HG03432 (cell line): ENCODE results near the gene ACADL.
"Not testable (repeated sequence)": the region's sequence is repeated elsewhere in the genome, so short reads cannot be mapped to it uniquely, and the experiment has no call there.

ENCODE experiments used
- ATAC-seq: cut with Tn5 transposase; IDR thresholded peaks from one replicate; pipeline ENCODE4 v1.9.1; 2021; ENCODE audit warnings: mild to moderate bottlenecking, moderate library complexity; ENCODE audit not compliant: unreplicated experiment

The ACADL gene

GRCh38 chr2:210203147-210203546, 22.1 kb downstream of the ACADL start:
- no peak for ATAC-seq

DNA sequence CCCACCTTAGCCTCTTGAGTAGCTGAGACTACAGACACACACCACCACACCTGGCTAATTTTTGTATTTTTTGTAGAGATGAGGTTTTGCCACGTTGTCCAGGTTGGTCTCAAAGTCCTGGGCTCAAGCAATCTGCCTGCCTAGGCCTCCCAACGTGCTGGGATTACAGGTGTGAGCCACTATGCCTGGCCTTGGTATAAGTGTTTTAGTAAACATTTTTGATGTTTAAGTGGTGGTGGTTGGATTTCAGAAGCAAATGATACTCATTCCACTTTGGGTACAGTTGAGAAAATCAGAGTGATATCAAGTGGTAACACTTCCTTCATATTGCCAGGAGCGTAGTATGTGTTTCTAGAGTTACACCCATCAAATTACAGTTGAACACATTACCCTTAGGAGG, 25.4 kb downstream of the ACADL start:
- ATAC-seq = no peak

DNA sequence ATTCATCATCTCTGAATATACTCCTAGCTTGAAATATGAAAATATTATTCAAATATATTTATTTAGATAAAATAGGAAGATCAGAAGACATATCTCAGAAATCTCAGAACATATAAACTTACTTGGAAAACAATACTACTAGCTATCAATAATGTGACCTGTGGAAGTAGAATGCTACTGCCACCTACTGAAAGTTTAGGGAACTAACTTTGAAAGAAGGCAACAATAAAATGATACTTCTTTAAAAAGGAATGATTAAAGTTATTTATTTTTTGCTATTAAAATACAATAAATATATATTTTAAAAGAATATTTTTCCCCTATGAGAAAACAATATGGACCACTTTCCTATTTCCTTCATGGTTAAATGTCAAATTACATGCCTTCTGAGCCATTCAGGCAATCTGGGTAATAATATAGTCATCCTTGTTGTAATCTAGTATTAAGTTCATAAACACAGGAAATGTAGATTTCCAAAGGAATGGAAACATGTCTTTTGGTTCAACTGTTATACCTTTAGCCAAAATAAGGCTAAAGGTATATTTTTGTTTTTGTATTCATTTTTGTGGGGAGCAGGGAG, 26.0 kb downstream of the ACADL start:
- peak; percentile 63 for ATAC-seq

DNA sequence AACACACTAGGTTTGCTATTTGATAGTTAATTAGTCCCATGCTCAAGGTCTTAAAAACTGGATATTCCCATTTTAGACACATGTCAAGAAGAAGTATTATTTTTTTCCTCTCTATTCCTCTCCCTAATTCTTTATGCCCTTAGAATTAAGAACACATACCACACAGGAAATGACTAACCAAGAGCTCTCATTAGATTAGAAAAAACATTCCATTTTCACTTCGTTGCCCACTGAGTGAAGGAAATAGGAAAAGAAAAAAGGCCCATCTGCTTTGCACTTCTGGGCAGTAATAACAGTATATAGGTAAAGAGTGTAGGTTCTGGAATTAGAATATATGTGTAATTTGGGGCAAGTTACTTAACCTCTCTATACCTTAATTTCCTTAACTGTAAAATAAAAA, 26.9 kb downstream of the ACADL start:
- no peak for ATAC-seq

DNA sequence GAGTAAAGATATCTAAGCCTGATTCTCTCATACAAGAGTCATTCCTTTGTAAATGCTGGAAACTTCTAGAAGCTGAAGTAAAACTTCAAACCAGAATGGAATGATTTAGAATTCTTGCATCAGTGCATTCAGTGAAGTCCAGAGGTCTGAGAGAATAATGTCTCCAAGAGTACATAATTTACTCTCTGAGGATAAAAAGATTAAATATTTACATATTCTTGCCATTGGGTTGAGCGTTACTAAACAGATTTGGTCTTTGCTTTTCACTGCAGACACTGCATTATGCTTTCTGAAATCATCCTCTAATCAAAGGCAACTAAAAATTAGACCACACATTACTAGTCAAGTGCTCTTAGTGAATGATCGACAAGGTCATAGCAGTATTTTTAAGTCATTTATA, 27.5 kb downstream of the ACADL start:
- no peak for ATAC-seq

DNA sequence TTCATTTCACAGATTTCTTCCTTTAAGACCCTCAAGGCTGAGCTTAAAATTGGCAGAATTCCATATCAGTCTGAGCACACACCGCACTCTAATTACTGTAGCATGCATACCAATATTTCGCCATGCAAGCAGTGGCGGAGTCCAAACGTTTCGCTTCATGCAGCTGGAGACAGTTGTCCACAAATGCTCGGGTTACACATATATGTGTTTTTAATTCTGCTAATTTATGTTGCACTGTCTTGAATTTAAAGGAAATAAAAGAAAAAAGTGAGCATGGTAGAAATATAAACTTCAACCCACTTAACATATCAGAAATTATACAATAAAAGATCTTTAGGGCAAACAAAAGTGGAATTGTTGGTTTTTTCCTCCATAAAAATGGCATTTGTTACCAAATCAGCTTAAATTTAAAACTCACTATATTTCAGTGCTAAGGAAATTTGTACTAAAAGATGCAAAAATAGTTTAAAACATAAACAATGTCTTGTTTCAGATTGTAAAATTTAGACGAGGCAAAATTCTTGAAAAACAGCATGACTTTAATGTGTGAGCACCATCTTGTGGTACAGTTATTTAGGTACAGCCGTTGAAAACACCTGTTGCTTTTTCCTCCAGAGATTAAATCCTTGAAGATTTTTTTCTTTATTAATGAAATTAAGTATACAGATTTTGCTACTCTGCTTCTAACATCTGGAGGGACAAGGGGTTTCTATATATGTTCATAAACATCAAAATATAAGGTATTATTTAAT, 30.0 kb downstream of the ACADL start:
- ATAC-seq = peak; percentile 40

- ATAC-seq = peak; percentile 57
Observed at GRCh38 chr2:210190345-210190744, 34.9 kb downstream of the ACADL start.

DNA sequence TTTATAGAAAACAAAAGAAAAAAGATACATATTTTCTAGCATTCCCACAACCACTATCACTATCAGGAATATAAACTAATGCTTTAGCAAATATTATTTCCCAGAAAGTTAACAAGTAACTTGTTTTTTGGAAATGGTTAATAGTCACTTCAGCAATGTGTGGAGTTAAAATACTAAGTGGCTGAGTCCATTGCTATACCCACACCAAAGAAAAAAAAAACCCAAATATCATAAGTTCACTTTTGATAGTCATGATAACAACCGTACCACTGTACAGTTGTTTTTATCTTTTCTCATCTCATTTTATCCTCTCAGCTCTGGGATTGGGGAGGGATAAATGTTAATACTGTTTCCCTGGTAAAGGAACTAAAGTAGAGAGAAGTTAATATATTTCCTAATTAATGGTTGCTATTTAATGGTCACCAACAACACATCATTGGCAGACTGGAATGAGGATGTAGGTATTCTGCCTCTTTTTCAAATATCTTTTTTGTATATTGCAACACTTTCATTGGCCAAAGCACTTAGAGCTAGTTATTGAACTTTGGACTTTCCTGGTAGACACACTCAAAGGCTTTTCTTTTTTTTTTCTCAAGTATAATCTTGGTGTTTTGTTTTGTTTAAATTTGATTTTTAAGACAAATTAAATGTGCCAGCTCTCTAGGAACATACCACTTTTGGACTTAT, 35.7 kb downstream of the ACADL start:
- peak; percentile 51 for ATAC-seq

- ATAC-seq = no peak
Observed at GRCh38 chr2:210188755-210189154, 36.5 kb downstream of the ACADL start.

DNA sequence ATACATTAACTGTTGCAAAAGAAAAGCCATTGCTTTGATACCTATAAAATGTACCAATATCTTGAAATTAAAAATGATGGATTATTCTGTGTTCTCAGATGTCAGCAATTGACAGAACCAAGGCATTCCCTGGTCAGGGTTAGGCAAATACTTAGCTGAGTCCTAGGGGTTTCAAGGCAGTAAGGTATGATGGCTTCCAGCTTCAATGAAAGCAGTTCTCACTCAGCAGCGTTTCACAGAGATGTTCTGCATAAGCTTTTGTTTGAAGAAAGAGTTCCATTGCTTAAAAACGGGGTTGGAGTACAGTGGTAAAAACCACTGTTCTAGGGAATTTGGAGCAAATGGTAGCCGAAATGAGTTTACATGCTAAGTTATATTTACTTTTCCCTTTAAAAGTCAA, 37.1 kb downstream of the ACADL start:
- no peak for ATAC-seq

- not testable (repeated sequence) for ATAC-seq
Observed at GRCh38 chr2:210183936-210184335, 41.3 kb downstream of the ACADL start.

DNA sequence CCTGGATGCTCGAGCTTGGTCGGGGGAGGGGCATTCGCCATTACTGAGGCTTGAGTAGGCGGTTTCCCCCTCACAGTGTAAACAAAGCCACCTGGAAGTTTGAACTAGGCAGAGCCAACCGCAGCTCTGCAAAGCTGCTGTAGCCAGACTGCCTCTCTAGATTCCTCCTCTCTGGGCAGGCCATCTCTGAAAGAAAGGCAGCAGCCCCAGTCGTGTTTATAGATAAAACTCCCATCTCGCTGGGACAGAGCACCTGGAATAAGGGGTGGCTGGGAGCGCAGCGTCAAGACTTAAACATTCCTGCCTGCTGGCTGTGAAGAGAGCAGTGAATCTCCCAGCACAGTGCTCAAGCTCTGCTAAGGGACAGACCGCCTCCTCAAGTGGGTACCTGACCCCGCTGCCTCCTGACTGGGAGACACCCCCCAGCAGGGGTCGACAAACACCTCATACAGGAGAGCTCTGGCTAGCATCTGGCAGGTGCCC, 43.6 kb downstream of the ACADL start:
- ATAC-seq = not testable (repeated sequence)

DNA sequence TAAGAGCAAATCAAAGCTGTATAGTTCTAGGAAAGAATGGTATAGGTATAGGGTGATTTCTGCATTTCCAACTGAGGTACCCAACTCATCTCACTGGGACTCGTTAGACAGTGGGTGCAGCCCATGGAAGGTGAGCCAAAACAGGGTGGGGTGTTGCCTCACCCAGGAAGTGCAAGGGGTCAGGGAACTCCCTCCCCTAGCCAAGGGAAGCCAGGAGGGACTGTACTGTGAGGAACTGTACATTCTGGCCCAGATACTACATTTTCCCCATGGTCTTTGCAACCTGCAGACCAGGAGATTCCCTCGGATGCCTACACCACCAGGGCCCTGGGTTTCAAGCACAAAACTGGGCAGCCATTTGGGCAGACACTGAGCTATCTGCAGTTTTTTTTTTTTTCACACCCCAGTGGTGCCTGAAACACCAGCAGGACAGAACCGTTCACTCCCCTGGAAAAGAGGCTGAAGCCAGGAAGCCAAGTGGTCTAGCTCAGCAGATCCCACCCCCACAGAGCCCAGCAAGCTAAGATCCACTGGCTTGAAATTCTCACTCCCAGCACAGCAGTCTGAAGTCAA, 44.1 kb downstream of the ACADL start:
- ATAC-seq = not testable (repeated sequence)

GRCh38 chr2:210180477-210180876, 44.8 kb downstream of the ACADL start:
- ATAC-seq = no peak

GRCh38 chr2:210179351-210179990, 45.8 kb downstream of the ACADL start:
- ATAC-seq = no peak

DNA sequence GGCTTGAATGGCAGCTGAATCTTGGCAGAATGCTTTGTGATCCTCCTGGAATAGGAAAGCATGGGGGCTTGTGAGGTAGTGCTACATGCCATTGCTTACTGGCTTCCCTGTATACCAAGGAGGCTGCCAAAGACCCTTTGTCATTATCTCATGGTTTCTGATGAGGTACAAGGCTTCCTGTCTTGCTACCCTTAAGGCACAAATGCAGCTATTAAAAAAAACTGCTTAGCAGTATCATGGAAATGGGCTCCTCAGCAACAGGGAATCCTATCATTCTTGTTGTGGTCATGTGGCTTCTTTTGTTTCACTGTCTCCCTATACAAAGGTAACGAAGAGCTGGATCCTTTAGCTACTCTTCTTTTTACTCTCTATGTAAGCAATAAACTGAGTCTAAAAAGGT, 47.5 kb downstream of the ACADL start:
- ATAC-seq = no peak

GRCh38 chr2:210177115-210177514, 48.1 kb downstream of the ACADL start:
- not testable (repeated sequence) for ATAC-seq

DNA sequence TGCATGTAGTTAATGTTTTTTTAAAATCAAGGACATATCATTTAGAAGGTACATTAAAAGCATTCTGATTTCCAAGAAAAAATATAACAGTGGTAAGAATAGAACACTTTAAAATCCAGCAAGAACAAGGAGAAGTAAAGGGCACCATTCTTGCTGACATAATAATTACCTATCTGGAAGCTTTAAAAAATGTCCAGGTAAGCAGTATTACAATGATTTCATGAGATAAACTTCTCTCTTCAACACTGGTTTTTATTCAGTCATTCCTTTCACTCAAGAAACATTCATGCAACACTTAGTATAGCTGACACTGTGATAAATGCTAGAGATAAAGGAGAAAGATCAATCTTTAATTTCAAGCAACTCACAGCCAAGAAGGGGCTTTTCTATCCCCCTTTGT, 51.2 kb downstream of the ACADL start:
- no peak for ATAC-seq

DNA sequence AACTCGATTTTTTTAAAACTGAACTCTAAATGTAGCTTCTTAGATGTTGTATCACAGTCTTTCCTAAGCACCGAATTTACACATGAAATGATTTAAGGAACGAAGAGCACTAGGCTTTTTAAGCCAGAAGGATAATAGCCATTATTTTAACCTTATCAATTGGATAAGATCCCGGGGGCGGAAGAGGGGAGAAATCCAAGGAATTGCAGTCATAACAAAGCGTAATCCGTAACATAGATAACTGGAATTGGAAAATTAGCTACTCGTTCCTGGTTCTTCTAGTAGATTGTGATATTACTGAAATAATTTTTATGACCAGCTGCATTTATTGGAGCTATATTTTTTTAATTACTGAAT, 53.0 kb downstream of the ACADL start:
- ATAC-seq = no peak

DNA sequence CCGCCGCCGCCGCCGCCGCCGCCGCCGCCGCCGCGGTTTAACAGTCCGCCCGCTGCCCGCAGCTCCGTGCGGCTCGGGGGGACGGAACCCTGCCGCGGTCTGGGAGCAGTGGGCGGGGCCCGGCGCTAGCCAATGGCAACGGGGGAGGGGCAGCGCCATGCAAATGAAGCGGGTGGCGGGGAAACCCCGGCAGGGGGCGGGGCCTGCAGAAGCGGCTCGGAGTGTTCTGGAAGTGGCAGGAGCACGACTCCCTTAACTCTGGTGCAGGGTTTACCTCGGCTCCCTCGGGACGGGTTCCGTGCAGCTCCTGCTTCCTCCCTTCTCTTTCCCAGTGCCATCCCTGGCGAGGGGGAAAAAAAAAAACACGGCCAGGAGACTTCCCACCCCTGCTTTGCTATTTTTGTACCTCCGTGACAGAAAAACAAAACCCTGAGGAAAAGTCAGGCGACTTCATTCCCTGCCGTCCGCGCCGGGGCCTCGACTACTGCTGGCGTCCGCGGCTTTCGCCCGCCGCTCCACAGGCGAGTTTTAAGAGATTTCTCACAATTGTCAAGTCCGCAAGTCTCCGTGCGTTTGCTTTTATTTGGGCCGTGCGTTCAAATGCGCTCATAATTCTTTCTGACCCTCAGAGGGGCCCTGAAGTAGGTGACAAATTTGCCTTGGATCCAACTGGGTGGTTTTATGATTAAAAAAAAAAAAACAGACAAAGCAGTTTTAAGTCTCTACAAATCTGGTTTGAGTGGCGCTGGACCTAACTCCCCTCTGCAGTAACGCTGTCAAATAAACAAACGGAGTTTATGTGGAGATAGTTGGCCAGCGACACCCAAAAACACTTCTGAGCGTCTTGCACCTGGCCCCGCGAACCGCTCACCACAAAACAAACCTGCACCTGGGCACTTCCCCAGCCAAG, 53.7 kb downstream of the ACADL start, which contains the start of gene KANSL1L:
KANSL1L (minus strand) TSS at position 101 of the 910 bp plus-strand sequence. CDS start 16,827 bp downstream, outside the sequence.
- peak; percentile 78 for ATAC-seq
